GM10266 (cell line): ENCODE measurements around the gene TBC1D22A.
A peak's percentile ranks its signal among the peaks of the same experiment; 100 is the strongest.

Source experiments
- DNase-seq: peaks from one replicate; pipeline ENCODE4 v3.0.0; 2012; ENCODE audit errors: extremely low spot score
- TF ChIP-seq, protein P1 (sequence below): IDR thresholded peaks from 2 replicates; pipeline ENCODE4 v1.5.1; 2012; ENCODE audit warnings: mild to moderate bottlenecking, low read depth; ENCODE audit not compliant: control insufficient read depth, insufficient read depth; ENCODE audit errors: missing control alignments

Gene TBC1D22A

DNA sequence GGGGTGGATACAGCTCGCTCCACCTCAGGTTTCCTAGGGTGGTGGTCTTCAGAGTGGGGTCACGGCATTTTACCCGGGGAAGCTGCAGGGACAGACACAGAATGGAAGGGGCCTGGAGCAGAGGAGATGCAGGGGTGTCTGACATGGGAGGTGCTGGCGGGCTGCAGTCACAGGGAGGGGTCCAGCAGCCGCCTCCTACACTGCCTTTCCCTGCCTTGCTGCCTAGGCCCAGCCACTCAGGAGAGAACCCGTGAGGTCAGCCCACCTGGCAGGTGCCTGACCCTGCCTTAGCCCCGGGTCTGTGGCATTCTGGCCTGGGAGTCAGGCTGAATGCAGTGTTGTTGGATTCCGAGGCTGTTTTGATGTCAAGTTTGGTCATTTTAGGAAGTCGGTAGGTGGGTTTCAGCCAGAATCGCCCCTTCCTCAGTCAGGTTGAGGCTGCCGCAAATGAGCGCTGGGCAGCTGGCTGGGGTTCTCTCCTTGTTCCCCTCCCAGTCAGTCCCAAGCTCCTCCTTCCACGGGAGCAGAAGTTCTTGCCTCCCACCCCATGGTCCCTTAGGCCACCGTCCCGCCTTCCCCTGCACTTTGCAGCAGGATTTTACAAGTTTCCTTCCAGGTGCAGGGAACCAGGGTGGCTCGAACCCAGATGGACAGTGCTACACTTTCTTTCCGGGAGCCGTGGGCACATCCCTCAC lies 294.5 kb downstream of the TBC1D22A start:
- TF ChIP-seq, protein P1, sequence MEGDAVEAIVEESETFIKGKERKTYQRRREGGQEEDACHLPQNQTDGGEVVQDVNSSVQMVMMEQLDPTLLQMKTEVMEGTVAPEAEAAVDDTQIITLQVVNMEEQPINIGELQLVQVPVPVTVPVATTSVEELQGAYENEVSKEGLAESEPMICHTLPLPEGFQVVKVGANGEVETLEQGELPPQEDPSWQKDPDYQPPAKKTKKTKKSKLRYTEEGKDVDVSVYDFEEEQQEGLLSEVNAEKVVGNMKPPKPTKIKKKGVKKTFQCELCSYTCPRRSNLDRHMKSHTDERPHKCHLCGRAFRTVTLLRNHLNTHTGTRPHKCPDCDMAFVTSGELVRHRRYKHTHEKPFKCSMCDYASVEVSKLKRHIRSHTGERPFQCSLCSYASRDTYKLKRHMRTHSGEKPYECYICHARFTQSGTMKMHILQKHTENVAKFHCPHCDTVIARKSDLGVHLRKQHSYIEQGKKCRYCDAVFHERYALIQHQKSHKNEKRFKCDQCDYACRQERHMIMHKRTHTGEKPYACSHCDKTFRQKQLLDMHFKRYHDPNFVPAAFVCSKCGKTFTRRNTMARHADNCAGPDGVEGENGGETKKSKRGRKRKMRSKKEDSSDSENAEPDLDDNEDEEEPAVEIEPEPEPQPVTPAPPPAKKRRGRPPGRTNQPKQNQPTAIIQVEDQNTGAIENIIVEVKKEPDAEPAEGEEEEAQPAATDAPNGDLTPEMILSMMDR, result no peak
- no peak for DNase-seq

DNA sequence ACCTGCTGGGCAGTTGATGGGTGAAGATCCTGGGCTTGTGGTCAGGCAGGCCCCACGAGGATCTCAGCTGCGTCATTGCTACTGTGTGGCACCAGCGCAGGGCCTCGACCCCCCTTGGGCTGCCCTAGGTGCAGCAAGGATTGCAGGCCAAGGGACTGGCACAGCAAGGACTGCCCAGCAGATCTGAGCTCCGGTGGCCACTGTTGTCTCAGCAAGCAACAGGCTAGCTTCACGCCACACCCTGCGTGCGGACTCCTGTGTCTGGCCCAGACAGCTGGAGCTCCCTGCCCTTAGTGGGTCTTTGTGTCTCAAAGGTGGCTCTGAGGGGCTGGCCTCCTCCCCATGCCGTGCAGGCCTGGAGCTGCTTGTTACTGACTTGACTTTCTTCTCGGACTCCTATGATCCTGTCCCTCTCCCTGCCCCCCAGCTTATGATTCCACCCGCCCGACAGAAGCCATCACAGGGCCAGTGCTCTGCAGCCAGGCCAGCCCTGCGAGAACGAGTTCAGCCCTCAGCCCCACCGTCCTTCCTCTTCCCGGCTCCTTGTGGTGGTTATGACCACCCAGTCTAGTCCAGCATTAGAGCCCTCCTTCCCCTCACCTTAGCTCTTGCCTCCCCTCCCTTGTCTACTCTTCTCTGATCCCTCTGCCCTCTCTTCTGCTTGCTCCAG lies 295.6 kb downstream of the TBC1D22A start:
- no peak for DNase-seq
- TF ChIP-seq, protein P1, result no peak

DNA sequence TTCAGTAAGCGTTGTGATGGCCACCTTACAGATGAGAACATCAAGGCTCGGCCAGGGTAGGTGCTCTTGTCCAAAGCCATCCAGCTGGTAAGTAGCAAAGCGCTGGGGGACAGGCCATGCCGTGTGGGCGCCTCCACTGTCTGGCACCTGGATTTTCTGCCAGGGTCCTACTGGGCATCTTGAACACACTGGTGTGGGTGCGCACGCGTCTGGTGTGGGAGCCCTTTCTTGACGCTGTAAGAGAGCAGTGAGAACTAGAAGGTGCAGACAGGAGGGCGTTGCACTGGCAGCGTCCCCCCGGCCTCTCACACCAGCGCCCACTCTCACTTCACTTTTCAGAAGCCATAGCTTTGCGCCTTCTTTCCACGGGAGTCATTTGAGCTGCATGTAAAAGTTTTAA lies 296.6 kb downstream of the TBC1D22A start:
- TF ChIP-seq, protein P1, result no peak
- no peak for DNase-seq

DNA sequence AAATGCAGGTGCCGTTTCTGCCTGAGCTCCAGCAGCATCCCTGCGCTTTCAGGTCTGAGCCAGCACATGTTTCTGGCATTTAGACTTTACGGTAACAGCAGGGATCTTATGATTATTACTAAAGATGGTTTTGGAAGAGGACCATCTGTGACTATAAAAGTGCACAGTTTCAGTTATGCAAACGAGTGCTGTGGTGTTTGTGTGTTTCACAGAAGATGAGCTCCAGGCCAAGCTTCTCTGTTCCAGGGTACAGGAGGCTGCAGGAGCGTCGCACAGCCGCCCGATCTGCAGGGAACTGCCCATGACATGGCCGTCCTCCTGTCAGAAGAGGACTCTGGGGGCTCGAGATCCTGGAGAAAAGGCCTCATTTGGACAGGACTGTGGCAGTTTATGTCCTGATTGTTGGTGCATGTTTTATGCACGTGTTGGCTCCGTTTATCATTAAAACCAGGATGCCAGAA lies 297.3 kb downstream of the TBC1D22A start:
- TF ChIP-seq, protein P1, result no peak
- peak; percentile 55 for DNase-seq

DNA sequence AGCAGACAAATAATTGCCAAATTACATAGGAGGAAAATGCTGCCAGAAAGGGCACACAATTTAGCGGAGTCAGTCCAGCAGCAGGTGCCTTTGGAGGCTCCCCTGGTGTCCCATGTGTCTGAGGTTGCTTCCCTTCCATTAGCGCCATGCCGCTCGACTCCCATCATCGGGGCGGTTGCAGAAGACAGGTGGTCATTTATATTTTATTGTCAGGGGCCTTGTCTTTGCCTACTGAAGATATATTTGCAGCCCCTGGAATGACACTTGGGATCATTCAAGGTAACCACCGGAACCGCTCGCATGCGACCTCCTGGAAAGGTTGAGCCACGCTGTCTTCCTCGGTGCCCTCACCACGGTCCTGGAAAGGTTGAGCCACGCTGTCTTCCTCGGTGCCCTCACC lies 298.3 kb downstream of the TBC1D22A start:
- DNase-seq, result no peak
- TF ChIP-seq, protein P1, result no peak

DNA sequence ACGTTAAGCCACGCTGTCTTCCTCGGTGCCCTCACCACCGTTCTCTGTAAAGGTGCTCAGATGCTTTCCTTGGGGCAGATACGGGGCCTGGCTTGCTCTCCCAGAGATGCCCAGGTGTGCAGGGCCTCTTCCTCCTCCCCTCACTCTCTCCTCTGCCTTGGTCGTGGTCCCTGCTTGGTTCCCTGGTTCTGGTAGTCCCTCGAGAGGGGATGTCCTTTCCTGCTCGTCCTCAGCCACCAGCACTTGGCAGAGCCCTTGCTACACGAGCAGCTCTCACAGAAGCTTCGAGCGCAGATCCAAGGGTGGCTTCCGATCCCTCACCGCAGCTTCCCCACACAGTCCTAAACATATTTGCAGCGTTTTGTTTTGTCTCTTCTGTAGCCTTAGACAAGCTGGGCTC lies 298.8 kb downstream of the TBC1D22A start:
- TF ChIP-seq, protein P1, result no peak
- DNase-seq, result no peak

DNA sequence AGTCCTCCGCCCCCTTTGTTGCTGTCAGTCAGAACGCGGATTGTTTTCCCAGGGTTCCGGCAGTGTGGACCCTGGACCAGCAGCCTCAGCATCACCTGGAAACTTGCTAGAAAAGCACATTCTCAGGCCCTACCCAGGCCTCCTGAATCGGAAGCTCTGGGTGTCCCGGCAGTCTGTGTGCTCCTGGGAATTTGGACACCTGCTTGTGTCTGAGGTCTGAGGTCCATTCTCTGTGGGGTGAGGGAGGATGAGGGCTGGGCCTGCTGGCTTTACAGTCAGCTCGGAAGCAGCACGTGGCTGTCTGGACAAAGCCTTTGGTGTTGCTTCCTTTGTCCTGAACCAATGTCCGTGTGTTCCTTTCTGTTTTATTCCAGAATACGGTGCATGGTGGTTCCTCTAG lies 299.7 kb downstream of the TBC1D22A start:
- TF ChIP-seq, protein P1, result no peak
- DNase-seq, result no peak
